HG03103 (cell line): ENCODE results near the gene MKX.
A peak's percentile ranks its signal among the peaks of the same experiment; 100 is the strongest.

Source experiments
- ATAC-seq: cut with Tn5 transposase; IDR thresholded peaks from one replicate; pipeline ENCODE4 v1.9.1; 2021; ENCODE audit warnings: low read depth; ENCODE audit not compliant: unreplicated experiment

MKX gene

GRCh38 chr10:27742195-27743011 lies 3.2 kb downstream of the MKX start:
- ATAC-seq, result peak; percentile 93

GRCh38 chr10:27741173-27742091 lies 4.2 kb downstream of the MKX start:
- no peak for ATAC-seq

- no peak for ATAC-seq
Observed at GRCh38 chr10:27736396-27736795, 9.2 kb downstream of the MKX start.

GRCh38 chr10:27730041-27730440 lies 15.6 kb downstream of the MKX start:
- ATAC-seq, result no peak

GRCh38 chr10:27728338-27728737 lies 17.3 kb downstream of the MKX start:
- ATAC-seq, result no peak

- ATAC-seq, result no peak
Observed at GRCh38 chr10:27724287-27724686, 21.3 kb downstream of the MKX start.

GRCh38 chr10:27723436-27723835 lies 22.2 kb downstream of the MKX start:
- no peak for ATAC-seq

GRCh38 chr10:27720529-27720928 lies 25.1 kb downstream of the MKX start:
- ATAC-seq, result no peak

- no peak for ATAC-seq
Observed at GRCh38 chr10:27719052-27719451, 26.6 kb downstream of the MKX start.

GRCh38 chr10:27717861-27718260 lies 27.8 kb downstream of the MKX start:
- no peak for ATAC-seq

GRCh38 chr10:27717224-27717623 lies 28.4 kb downstream of the MKX start:
- no peak for ATAC-seq

- ATAC-seq, result no peak
Observed at GRCh38 chr10:27716521-27716920, 29.1 kb downstream of the MKX start.

- no peak for ATAC-seq
Observed at GRCh38 chr10:27715505-27715904, 30.1 kb downstream of the MKX start.

- no peak for ATAC-seq
Observed at GRCh38 chr10:27714349-27714748, 31.3 kb downstream of the MKX start.

- ATAC-seq, result no peak
Observed at GRCh38 chr10:27713941-27714340, 31.7 kb downstream of the MKX start.

- ATAC-seq, result no peak
Observed at GRCh38 chr10:27710014-27710413, 35.6 kb downstream of the MKX start.

- no peak for ATAC-seq
Observed at GRCh38 chr10:27709304-27709703, 36.3 kb downstream of the MKX start.

- ATAC-seq, result no peak
Observed at GRCh38 chr10:27701938-27702537, 43.6 kb downstream of the MKX start.

- ATAC-seq, result no peak
Observed at GRCh38 chr10:27699776-27700175, 45.8 kb downstream of the MKX start.

GRCh38 chr10:27698961-27699360 lies 46.7 kb downstream of the MKX start:
- ATAC-seq, result no peak

GRCh38 chr10:27696466-27696865 lies 49.2 kb downstream of the MKX start:
- ATAC-seq, result no peak
